Measurements from ENCODE around the gene GRIA3.
A peak's percentile ranks its signal among the peaks of the same experiment; 100 is the strongest.
"Not testable (repeated sequence)": the region's sequence is repeated elsewhere in the genome, so short reads cannot be mapped to it uniquely, and the experiment has no call there.

The GRIA3 gene

GRCh38 chrX:123432361-123433150 lies 248.5 kb downstream of the GRIA3 start:
- no peaks in the 10 kb centered on the region for H3K36me3 ChIP-seq
- H3K9ac ChIP-seq: no peak overlapping the region
- H3K4me1 ChIP-seq: peaks cover 0 to 9% (median 0%) of the 10 kb centered on the region in 10 experiments; a peak in 1 of 20 replicates
- peak overlapping the region in 2 of 11 experiments; percentile 8 to 29; a peak in 3 of 22 replicates for H3K4me2 ChIP-seq
- H4K20me1 ChIP-seq: no peaks in the 10 kb centered on the region
- no peak for TF ChIP-seq Cebpa-rat (IDR thresholded peaks at IDR 0.05)
- H3K4me3 ChIP-seq: no peak overlapping the region
- H3K27ac ChIP-seq: no peak overlapping the region
- peaks cover 55 to 99% (median 94%) of the 10 kb centered on the region in 11 experiments for H3K27me3 ChIP-seq
- no peaks in the 10 kb centered on the region for H3K9me3 ChIP-seq (replicated peaks in 1 of 11)

- no peak overlapping the region for H3K4me2 ChIP-seq
- peaks cover 0 to 9% (median 0%) of the 10 kb centered on the region in 10 experiments; a peak in 1 of 20 replicates for H3K4me1 ChIP-seq
- H3K27me3 ChIP-seq: peaks cover 34 to 96% (median 87%) of the 10 kb centered on the region in 11 experiments
- H3K27ac ChIP-seq: no peak overlapping the region
- no peak for TF ChIP-seq Cebpa-rat (IDR thresholded peaks at IDR 0.05)
- no peak overlapping the region for H3K4me3 ChIP-seq
- no peak overlapping the region for H3K9ac ChIP-seq
- no peaks in the 10 kb centered on the region for H3K36me3 ChIP-seq
- H4K20me1 ChIP-seq: no peaks in the 10 kb centered on the region
- H3K9me3 ChIP-seq (replicated peaks in 1 of 11): peaks cover 0 to 20% (median 5%) of the 10 kb centered on the region in 11 experiments; a peak in 11 of 22 replicates
These were observed 252.5 kb downstream of the GRIA3 start for GRCh38 chrX:123436512-123437136.

GRCh38 chrX:123439926-123440325 lies 255.8 kb downstream of the GRIA3 start:
- H3K9ac ChIP-seq, H3K27ac ChIP-seq, H3K36me3 ChIP-seq, H3K4me2 ChIP-seq, H4K20me1 ChIP-seq, H3K4me3 ChIP-seq, H3K4me1 ChIP-seq: not testable (repeated sequence)
- peaks cover 48 to 98% (median 91%) of the 10 kb centered on the region in 11 experiments; a peak in 21 of 22 replicates for H3K27me3 ChIP-seq
- peaks cover 0 to 20% (median 5%) of the 10 kb centered on the region in 11 experiments; a peak in 11 of 22 replicates for H3K9me3 ChIP-seq (replicated peaks in 1 of 11)

GRCh38 chrX:123442764-123443163 lies 258.7 kb downstream of the GRIA3 start:
- Histone ChIP-seq H3K27ac (no peak overlapping the region), H4K20me1 (no peaks in the 10 kb centered on the region), H3K4me1 (no peaks in the 10 kb centered on the region), H3K4me2 (no peak overlapping the region), H3K4me3 (no peak overlapping the region), H3K27me3 (peaks cover 56 to 98% (median 91%) of the 10 kb centered on the region in 11 experiments; a peak in 21 of 22 replicates), H3K9me3 (replicated peaks in 1 of 11) (peaks cover 0 to 20% (median 5%) of the 10 kb centered on the region in 11 experiments; a peak in 11 of 22 replicates), H3K9ac (no peak overlapping the region), H3K36me3 (no peaks in the 10 kb centered on the region)
- no peak for TF ChIP-seq Cebpa-rat (IDR thresholded peaks at IDR 0.05)

- Histone ChIP-seq H3K4me3 (no peak overlapping the region), H3K27me3 (peaks cover 61 to 96% (median 91%) of the 10 kb centered on the region in 11 experiments), H3K9ac (no peak overlapping the region), H3K9me3 (replicated peaks in 1 of 11) (no peaks in the 10 kb centered on the region), H3K4me1 (no peaks in the 10 kb centered on the region), H3K27ac (no peak overlapping the region), H3K4me2 (no peak overlapping the region), H4K20me1 (no peaks in the 10 kb centered on the region), H3K36me3 (no peaks in the 10 kb centered on the region)
- no peak for TF ChIP-seq Cebpa-rat (IDR thresholded peaks at IDR 0.05)
These were observed 263.4 kb downstream of the GRIA3 start for GRCh38 chrX:123447506-123447905.

GRCh38 chrX:123449335-123449734 lies 265.3 kb downstream of the GRIA3 start:
- Histone ChIP-seq H3K4me2 (no peak overlapping the region), H3K9me3 (replicated peaks in 1 of 11) (no peaks in the 10 kb centered on the region), H3K27ac (no peak overlapping the region), H3K36me3 (no peaks in the 10 kb centered on the region), H4K20me1 (no peaks in the 10 kb centered on the region), H3K27me3 (peaks cover 47 to 87% (median 77%) of the 10 kb centered on the region in 11 experiments), H3K4me3 (no peak overlapping the region), H3K4me1 (no peaks in the 10 kb centered on the region), H3K9ac (no peak overlapping the region)
- TF ChIP-seq Cebpa-rat (IDR thresholded peaks at IDR 0.05): no peak

- TF ChIP-seq Cebpa-rat (IDR thresholded peaks at IDR 0.05): no peak
- Histone ChIP-seq H3K27ac (no peak overlapping the region), H3K27me3 (peaks cover 44 to 87% (median 77%) of the 10 kb centered on the region in 11 experiments), H3K9ac (no peak overlapping the region), H3K4me3 (no peak overlapping the region), H3K4me1 (no peaks in the 10 kb centered on the region), H4K20me1 (no peaks in the 10 kb centered on the region), H3K4me2 (no peak overlapping the region), H3K9me3 (replicated peaks in 1 of 11) (no peaks in the 10 kb centered on the region), H3K36me3 (no peaks in the 10 kb centered on the region)
These were observed 266.1 kb downstream of the GRIA3 start for GRCh38 chrX:123450222-123450621.

- Histone ChIP-seq H3K27ac (no peak overlapping the region), H3K9ac (no peak overlapping the region), H3K4me1 (no peaks in the 10 kb centered on the region), H3K4me3 (no peak overlapping the region), H4K20me1 (no peaks in the 10 kb centered on the region), H3K4me2 (no peak overlapping the region), H3K36me3 (no peaks in the 10 kb centered on the region), H3K27me3 (peaks cover 44 to 86% (median 77%) of the 10 kb centered on the region in 11 experiments), H3K9me3 (replicated peaks in 1 of 11) (no peaks in the 10 kb centered on the region)
- TF ChIP-seq Cebpa-rat (IDR thresholded peaks at IDR 0.05): no peak
These were observed 270.8 kb downstream of the GRIA3 start for GRCh38 chrX:123454712-123455431.

GRCh38 chrX:123455693-123456092 lies 271.6 kb downstream of the GRIA3 start:
- no peak overlapping the region for H3K9ac ChIP-seq
- no peak overlapping the region for H3K27ac ChIP-seq
- H4K20me1 ChIP-seq: no peaks in the 10 kb centered on the region
- H3K9me3 ChIP-seq (replicated peaks in 1 of 11): no peaks in the 10 kb centered on the region
- H3K4me2 ChIP-seq: no peak overlapping the region
- TF ChIP-seq Cebpa-rat (IDR thresholded peaks at IDR 0.05): no peak
- no peak overlapping the region for H3K4me3 ChIP-seq
- H3K36me3 ChIP-seq: no peaks in the 10 kb centered on the region
- peaks cover 52 to 90% (median 81%) of the 10 kb centered on the region in 11 experiments for H3K27me3 ChIP-seq
- H3K4me1 ChIP-seq: no peaks in the 10 kb centered on the region

All from BLaER1 treated with 17β-estradiol and CSF1 and Interleukin-3, amounts not matched to agents 10 nM and 100 nM (cell line).